Keratinocyte (primary cell): ENCODE data around the gene FRAT2. TPM values are rescaled to one million over a fixed set of nuclear protein-coding genes. Genes with fewer than 3 reads are reported as not detected.

Experiments used
- DNase-seq: peaks from one replicate; pipeline ENCODE4 v3.0.0-alpha.2; 2011; ENCODE audit warnings: low read depth, missing footprints, low spot score
- FAIRE-seq: peaks from 2 replicates; lab custom pipeline; 2011; peaks lifted over from hg19 to GRCh38; lab: Jason Lieb, UNC
- H2AFZ ChIP-seq: 2 replicates; pipeline ENCODE4 v1.6.0; 2012; ENCODE audit warnings: low read length, control low read depth, inconsistent platforms; ENCODE audit not compliant: control insufficient read depth
- H3K27ac ChIP-seq: 2 replicates; pipeline ENCODE4 v1.5.1; 2011; ENCODE audit warnings: low read length; ENCODE audit not compliant: control insufficient read depth, insufficient read depth
- H3K27me3 ChIP-seq: 3 replicates; pipeline ENCODE4 v1.6.0; 2011; ENCODE audit warnings: low read length; ENCODE audit not compliant: control insufficient read depth, insufficient read depth; ENCODE audit errors: extremely low read depth
- H3K36me3 ChIP-seq, 2 experiments: 2 replicates in 1 of 2; 3 replicates in 1 of 2; pipeline ENCODE4 v1.5.1; 2011; ENCODE audit warnings: low read length in 2 of 2, mild to moderate bottlenecking in 1 of 2; ENCODE audit not compliant: control insufficient read depth in 2 of 2, insufficient read depth in 2 of 2; ENCODE audit errors: extremely low read depth in 1 of 2
- H3K4me1 ChIP-seq: 3 replicates; pipeline ENCODE4 v1.5.1; 2011; ENCODE audit warnings: low read length; ENCODE audit not compliant: control insufficient read depth, insufficient read depth; ENCODE audit errors: extremely low read depth
- H3K4me2 ChIP-seq: 3 replicates; pipeline ENCODE4 v1.6.0; 2011; ENCODE audit warnings: low read depth, low read length; ENCODE audit not compliant: control insufficient read depth, insufficient read depth; ENCODE audit errors: extremely low read depth
- H3K4me3 ChIP-seq, 3 experiments: fragments of 200-600 bp in 1 of 3; sonication (generic) in 1 of 3; 2 replicates in 2 of 3; 3 replicates in 1 of 3; pipeline ENCODE4 v1.5.1; 2011 to 2016; ENCODE audit warnings: low read length in 3 of 3, mild to moderate bottlenecking in 3 of 3, control low read depth in 2 of 3, inconsistent platforms in 1 of 3, low read depth in 1 of 3, mixed read lengths in 1 of 3, mixed run types in 1 of 3, moderate library complexity in 1 of 3; ENCODE audit not compliant: control insufficient read depth in 2 of 3, insufficient read depth in 2 of 3; ENCODE audit errors: extremely low read depth in 1 of 3
- H3K79me2 ChIP-seq: 2 replicates; pipeline ENCODE4 v1.6.0; 2012; ENCODE audit warnings: low read length; ENCODE audit not compliant: control insufficient read depth, insufficient read depth
- H3K9ac ChIP-seq: 3 replicates; pipeline ENCODE4 v1.6.0; 2011; ENCODE audit warnings: low read length; ENCODE audit not compliant: control insufficient read depth, insufficient read depth; ENCODE audit errors: extremely low read depth
- H3K9me1 ChIP-seq: 3 replicates; pipeline ENCODE4 v1.6.0; 2011; ENCODE audit warnings: low read length; ENCODE audit not compliant: control insufficient read depth, insufficient read depth; ENCODE audit errors: extremely low read depth
- H3K9me3 ChIP-seq: 2 replicates; pipeline ENCODE4 v1.5.1; 2012; ENCODE audit warnings: low read depth, low read length; ENCODE audit not compliant: control insufficient read depth
- H4K20me1 ChIP-seq: 3 replicates; pipeline ENCODE4 v1.6.0; 2011; ENCODE audit warnings: low read length; ENCODE audit not compliant: control insufficient read depth, insufficient read depth; ENCODE audit errors: extremely low read depth
- EZH2 ChIP-seq: IDR thresholded peaks from one replicate; pipeline ENCODE4 v1.6.1; 2012; ENCODE audit warnings: inconsistent platforms, mild to moderate bottlenecking, low read length, moderate library complexity
- dilution Hi-C: fragments of 300-500 bp; cut with MboI; formaldehyde crosslinking; loops from one replicate; pipeline ENCODE4 v1.7.0; 2020; ENCODE audit warnings: low sequenced_read_pairs; ENCODE audit not compliant: extremely low pct_ligation_motif_present
- polyA plus RNA-seq, 5 experiments: library from polyadenylated mRNA; depleted of rRNA in 3 of 5; stranded (reverse) in 3 of 5; stranded (forward) in 1 of 5; unstranded in 1 of 5; fragments of >200 nt; gene quantifications; 1 replicate in 1 of 5; 2 replicates in 3 of 5; 3 replicates in 1 of 5; pipeline versions ENCODE4 v1.2.1 to v1.2.3, GENCODE V29; 2011 to 2012; ENCODE audit warnings: missing spikeins in 2 of 5, low read depth in 1 of 5, low replicate concordance in 1 of 5
- TF ChIP-seq, protein P1 (sequence below), 3 experiments: IDR thresholded peaks in 1 of 3; conservative IDR thresholded peaks in 1 of 3; optimal IDR thresholded peaks in 1 of 3; 2 replicates in 2 of 3; 3 replicates in 1 of 3; pipeline versions ENCODE3 to v1.5.1; 2011; ENCODE audit warnings: low read length in 3 of 3, mild to moderate bottlenecking in 3 of 3, moderate library complexity in 2 of 3, control low read depth in 1 of 3, inconsistent platforms in 1 of 3; ENCODE audit not compliant: insufficient read depth in 2 of 3; ENCODE audit errors: extremely low read depth in 1 of 3

The FRAT2 gene
- polyA plus RNA-seq, 1 donor (not counting 4 experiments of a cell fraction or from before 2014, with no cell fraction given) = 5.5 TPM

DNA sequence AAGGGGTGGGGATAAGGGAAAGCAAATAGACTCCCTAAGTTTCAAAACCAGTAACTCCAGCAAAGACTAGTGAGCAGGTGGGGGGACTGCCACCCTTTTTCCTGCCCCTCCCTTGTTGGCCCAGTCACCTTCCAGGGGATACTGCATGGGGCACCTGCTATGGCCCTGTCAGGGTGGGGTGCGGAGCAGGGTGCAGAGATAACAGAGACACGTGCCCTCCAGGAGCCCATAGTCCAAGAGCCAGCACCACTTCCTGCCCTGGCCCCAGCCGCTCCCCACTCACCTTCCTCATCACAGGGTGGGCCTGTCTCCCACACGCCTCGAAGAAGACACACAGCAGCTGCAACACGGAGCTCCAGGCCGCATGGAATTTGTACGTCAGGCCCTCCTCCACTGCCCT, 46.0 kb upstream of the FRAT2 start:
- Histone ChIP-seq H3K36me3 (peaks cover 24 to 30% of the 10 kb centered on the region in 2 experiments), H3K9ac (no peak overlapping the region), H3K9me3 (no peaks in the 10 kb centered on the region), H3K4me3 (no peak overlapping the region), H3K79me2 (no peaks in the 10 kb centered on the region), H3K4me2 (no peak overlapping the region), H2AFZ (no peak overlapping the region), H3K9me1 (no peaks in the 10 kb centered on the region), H4K20me1 (no peaks in the 10 kb centered on the region), H3K4me1 (no peaks in the 10 kb centered on the region), H3K27me3 (no peaks in the 10 kb centered on the region), H3K27ac (no peak overlapping the region)
- DNase-seq (no peak), FAIRE-seq (no peak)
- dilution Hi-C loops = no loop called here
- TF ChIP-seq, protein P1, sequence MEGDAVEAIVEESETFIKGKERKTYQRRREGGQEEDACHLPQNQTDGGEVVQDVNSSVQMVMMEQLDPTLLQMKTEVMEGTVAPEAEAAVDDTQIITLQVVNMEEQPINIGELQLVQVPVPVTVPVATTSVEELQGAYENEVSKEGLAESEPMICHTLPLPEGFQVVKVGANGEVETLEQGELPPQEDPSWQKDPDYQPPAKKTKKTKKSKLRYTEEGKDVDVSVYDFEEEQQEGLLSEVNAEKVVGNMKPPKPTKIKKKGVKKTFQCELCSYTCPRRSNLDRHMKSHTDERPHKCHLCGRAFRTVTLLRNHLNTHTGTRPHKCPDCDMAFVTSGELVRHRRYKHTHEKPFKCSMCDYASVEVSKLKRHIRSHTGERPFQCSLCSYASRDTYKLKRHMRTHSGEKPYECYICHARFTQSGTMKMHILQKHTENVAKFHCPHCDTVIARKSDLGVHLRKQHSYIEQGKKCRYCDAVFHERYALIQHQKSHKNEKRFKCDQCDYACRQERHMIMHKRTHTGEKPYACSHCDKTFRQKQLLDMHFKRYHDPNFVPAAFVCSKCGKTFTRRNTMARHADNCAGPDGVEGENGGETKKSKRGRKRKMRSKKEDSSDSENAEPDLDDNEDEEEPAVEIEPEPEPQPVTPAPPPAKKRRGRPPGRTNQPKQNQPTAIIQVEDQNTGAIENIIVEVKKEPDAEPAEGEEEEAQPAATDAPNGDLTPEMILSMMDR (optimal IDR thresholded peaks at IDR 0.05 in 1 of 3, IDR thresholded peaks at IDR 0.05 in 1 of 3, conservative IDR thresholded peaks at IDR 0.05 in 1 of 3; ENCODE audit: extremely low read depth in 1 of 3, insufficient read depth in 2 of 3, low read length in 3 of 3) = no peak
- no peak for TF ChIP-seq EZH2

- dilution Hi-C loops = no loop called here
- H3K27ac ChIP-seq = no peak overlapping the region
These were observed 44.7 kb upstream of the FRAT2 start for GRCh38 chr10:97378933-97379921.

More at GRCh38 chr10:97378933-97379921, 44.7 kb upstream of the FRAT2 start:
- Histone ChIP-seq H3K4me1 (no peaks in the 10 kb centered on the region), H3K36me3 (peaks cover 17 to 22% of the 10 kb centered on the region in 2 experiments), H3K9me3 (no peaks in the 10 kb centered on the region), H3K9me1 (no peaks in the 10 kb centered on the region), H3K27me3 (no peaks in the 10 kb centered on the region), H2AFZ (no peak overlapping the region), H3K9ac (no peak overlapping the region), H4K20me1 (no peaks in the 10 kb centered on the region), H3K79me2 (no peaks in the 10 kb centered on the region), H3K4me3 (no peak overlapping the region), H3K4me2 (no peak overlapping the region)
- FAIRE-seq (no peak), DNase-seq (no peak)
- TF ChIP-seq EZH2 = no peak
- TF ChIP-seq, protein P1 (optimal IDR thresholded peaks at IDR 0.05 in 1 of 3, IDR thresholded peaks at IDR 0.05 in 1 of 3, conservative IDR thresholded peaks at IDR 0.05 in 1 of 3; ENCODE audit: extremely low read depth in 1 of 3, insufficient read depth in 2 of 3, low read length in 3 of 3) = no peak
